NCI-H524 (cell line): Measurements from ENCODE around the gene CLSTN2.

ENCODE experiments used
- DNase-seq, 2 experiments: peaks; one replicate each; lab custom pipeline; 2025; lab: John Stamatoyannopoulos, UW

The CLSTN2 gene

GRCh38 chr3:140546649-140547048 lies 611.7 kb downstream of the CLSTN2 start:
- peak in 1 of 2 experiments; percentile 15 for DNase-seq

DNA sequence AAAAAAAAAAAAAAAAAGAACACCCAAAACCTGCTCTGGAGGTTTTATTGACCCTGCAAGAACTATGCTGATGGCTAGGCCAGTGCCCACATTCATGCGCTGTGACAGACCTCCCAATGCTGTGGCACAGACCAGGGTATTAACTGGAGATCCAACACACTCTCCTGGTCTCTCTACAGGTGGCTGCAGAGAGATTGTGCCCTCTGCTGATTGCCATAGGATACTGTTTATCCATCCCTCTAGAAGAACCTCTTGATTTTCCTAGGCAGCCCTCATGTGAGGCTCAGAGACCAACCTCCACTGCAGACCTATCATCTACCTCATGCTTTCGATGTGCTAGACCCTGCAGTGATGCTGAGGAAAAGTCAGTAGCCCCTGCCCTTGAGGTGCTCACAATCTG lies 617.4 kb downstream of the CLSTN2 start:
- peak in 1 of 2 experiments; percentile 21 for DNase-seq

GRCh38 chr3:140552898-140553297 lies 617.9 kb downstream of the CLSTN2 start:
- peak in 1 of 2 experiments; percentile 25 for DNase-seq

GRCh38 chr3:140553591-140553990 lies 618.6 kb downstream of the CLSTN2 start:
- DNase-seq, result no peak

GRCh38 chr3:140555666-140556065 lies 620.7 kb downstream of the CLSTN2 start:
- DNase-seq, result no peak

DNA sequence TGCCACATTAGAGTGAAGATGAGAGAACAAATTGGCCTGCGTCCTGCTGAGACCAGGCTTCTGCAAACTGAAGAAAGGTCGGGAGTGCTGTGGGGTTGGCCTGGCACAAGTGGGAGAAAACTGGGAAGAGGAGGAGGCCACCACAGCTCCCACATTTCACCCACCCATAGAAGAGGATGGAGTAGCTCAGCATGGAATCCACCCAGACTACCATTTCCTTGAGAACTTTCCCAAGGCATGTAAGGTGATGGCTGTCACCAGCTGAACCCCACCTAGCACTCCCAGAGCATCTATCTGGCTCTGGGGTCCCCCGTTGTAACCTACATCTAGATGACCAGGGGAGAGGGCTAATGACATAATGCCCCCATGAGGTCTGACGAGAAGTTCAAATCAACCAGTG lies 622.5 kb downstream of the CLSTN2 start:
- no peak for DNase-seq

GRCh38 chr3:140559546-140559945 lies 624.6 kb downstream of the CLSTN2 start:
- peak; percentile 98 to 99 for DNase-seq

DNA sequence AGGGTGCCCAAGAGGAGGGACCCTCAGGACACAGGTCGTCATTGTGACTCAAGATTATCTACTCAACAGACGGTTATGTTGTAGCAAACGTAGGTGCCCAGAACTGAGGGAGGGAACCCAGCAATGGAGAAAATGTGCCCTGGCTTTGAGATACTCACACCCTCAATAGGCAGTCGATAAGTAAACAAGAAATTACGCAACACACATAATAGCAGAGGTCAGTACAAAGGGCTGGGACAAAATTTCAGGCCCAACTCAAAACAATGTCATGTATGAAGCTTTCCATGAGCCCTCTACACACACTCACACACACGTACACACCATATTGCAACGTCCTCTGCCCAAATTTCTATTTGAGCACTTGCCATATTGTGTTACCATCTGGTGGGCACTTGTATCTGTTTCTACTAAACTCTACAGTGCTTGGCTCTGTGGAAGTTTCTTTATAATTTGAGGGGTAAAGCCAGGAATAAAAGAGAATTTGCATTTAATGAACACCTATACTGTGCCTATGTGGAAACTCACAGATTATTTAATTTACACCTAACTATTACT lies 628.3 kb downstream of the CLSTN2 start:
- DNase-seq, result peak; percentile 31 to 85

GRCh38 chr3:140568131-140568530 lies 633.1 kb downstream of the CLSTN2 start:
- DNase-seq, result no peak

DNA sequence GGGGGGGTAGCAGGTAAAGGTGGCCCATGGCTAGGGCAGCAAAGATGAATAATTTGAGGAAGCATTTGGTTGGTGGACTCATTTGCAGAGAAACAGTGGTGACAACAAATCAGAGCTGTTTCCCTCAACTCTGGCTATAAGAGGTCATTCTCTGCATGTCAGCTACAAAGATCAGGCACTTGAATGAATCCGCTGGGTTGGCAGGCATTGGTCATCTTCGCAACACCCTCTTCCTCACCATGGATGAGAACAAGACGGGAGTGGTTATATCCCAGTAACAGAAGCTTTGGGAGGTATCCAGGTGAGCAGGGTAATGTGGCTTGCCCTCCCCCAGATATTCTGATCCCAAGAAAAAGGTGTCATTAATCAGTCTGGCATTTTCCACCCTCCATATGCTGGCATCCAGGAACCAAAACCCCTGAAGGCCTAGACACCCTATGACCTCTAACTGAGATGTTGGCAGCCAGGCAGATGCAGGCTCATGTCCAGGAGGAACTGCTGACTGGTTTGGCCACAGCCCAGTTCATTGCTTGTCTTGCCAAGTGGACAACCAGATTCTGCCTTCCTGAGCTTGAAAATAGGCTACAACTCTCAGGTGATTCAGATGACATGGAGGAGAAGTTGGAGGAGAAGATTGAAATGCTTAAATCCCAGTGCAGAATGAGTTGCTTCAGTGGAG lies 634.0 kb downstream of the CLSTN2 start:
- no peak for DNase-seq

GRCh38 chr3:140570602-140571001 lies 635.6 kb downstream of the CLSTN2 start:
- no peak for DNase-seq

DNA sequence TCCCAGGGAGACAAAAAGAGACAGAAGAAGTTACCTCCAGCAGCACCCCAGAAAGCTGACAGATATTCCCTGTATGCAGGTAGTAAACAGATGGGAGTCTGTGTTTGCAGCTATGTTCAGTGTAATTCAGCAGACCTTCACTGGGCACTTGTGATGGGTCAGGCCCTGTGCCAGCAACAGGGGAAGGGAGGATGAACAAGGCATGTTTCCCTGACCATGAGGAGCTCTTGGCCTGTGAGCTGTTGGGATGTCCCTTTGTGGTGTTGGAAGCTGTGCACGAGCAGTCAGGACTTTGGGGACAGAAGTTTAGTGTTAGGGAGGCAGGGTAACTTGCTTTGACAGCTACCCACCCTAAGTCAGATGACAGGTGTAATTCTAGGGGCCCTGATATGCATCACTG lies 636.9 kb downstream of the CLSTN2 start:
- DNase-seq, result no peak

DNA sequence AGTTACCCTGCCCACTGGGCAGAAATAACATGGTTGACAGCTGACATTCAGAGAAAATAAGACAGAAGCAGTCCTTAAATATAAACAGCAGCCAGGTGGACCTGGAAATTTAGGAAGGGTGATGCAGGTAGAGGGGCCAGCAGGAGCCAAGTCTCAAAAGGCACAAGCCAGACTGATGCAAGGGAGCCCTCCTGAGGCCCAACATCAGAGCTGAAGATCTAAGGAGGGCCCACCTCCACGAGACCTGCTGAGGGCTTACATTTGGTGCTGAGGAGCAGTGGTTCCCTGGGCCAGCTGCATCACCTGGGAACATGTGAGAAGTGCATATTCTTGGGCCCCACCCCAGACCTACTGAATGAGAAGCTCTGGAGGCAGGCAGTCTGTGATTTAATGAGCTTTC lies 637.3 kb downstream of the CLSTN2 start:
- DNase-seq, result peak in 1 of 2 experiments; percentile 15

GRCh38 chr3:140573011-140573410 lies 638.0 kb downstream of the CLSTN2 start:
- DNase-seq, result no peak

DNA sequence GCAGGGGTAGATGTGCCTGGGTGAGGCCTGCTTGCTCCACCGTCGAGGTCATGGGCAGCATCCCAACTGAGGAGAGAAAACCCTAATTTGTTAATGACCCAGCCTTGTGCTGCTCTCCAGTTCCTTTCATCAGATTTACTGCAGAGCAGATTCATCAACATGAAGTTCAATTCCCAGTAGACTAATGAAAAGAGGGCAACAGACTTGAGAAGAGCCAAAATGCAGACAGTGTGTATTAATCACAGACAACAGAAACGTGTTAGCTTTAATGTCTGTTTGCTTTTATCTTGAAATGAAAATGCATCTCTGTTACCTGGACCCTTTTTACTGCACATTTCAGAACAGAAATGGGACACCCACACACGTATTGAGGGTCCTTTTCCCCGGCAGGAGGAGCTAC lies 639.4 kb downstream of the CLSTN2 start:
- DNase-seq, result no peak

- no peak for DNase-seq
Measured at GRCh38 chr3:140576449-140576848, 641.5 kb downstream of the CLSTN2 start.

DNA sequence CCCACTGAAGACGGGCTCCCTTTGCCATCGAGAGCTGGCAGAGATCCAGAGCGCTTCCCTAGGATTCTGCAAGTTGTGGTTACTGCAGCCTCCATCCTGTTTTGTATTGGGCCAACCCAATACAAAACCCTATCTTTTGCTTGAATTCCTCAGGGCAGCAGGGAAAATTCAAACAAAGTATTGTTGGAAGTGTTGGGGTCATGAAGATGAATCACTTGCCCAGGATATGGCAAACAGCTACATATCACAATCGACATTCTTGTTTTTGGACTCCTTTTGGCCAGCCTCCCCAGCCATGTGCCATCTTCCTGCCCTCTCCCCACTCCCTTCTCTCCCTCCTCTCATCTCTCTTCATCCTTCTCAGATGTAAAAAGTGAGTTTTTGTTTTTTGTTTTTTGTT lies 642.9 kb downstream of the CLSTN2 start:
- no peak for DNase-seq

DNA sequence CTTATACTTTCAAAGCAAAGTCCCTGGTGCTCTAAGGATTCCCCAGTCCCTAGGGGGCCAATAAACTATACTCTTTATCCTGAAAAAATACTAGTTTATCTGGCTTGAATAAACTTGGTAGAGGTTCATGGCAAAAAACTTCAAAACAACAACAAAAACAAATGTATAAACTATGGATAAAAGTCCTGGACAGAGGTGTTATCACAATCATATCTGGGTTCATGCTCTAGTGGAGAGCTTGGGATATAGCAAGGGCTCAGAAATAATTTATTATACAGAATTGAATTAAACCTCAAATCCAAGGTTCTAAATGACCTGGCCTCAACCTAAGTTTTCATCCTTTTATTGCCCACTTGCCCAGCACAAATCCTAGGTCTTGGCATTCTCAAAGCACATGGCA lies 644.3 kb downstream of the CLSTN2 start:
- no peak for DNase-seq

GRCh38 chr3:140580746-140581145 lies 645.8 kb downstream of the CLSTN2 start:
- DNase-seq, result no peak

- DNase-seq, result no peak
Measured at GRCh38 chr3:140584549-140584948, 649.6 kb downstream of the CLSTN2 start.

DNA sequence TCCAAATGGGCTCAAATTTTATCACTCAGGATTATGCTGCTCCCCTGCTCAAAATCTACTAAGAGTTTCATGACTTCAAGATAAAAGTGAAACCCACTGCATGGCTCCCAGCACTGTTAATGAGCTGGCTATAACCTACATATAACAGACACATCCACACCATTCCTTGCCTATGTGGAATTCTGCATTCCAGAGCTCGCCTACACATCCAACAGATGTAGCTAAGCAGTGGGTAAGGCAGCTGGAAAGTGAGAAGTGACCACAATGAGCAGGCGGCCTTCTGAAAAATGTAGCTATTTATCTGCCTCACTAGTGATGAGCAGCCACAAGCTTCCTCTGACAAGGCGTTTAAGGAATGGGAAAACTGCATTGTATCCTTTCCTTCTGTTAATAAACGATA lies 650.8 kb downstream of the CLSTN2 start:
- DNase-seq, result no peak

DNA sequence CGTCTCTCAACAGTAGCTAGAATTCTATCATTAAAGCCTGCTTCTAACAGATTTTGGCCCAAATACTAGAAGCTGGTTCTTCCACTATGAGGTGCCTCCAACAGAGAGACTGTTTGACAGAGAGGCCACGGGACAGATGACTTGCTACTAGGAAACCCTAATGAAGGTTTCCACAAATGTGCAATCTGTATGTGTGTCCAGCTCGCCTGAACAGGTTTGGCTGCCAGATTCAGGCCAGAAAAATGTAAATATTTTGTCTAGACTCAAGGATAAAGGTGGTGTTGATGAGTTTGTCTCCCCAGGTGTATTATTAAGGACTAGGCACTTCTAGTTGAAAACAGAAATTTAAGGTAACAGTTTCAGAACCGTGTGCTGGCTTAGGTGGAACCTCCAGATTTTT lies 651.3 kb downstream of the CLSTN2 start:
- DNase-seq, result no peak

DNA sequence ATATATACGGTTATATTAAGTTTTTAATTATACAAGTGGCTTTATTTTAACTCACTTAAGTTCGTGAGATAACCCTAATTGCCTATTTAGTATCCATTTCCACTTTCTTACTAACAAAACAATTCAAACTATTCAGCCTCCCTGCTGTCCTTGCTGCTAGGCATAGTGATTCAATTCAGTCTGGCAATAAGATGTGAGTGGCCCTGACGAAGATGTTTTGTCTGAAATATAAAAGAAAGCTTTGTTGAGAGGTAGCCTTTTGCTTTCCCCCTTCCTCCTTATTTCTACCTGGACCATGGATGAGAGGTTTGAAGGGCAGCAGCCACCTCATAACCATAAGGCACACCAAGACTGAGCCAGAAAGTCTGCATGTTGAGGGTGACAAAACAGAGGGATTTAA lies 653.6 kb downstream of the CLSTN2 start:
- no peak for DNase-seq

- DNase-seq, result no peak
Measured at GRCh38 chr3:140593766-140594165, 658.8 kb downstream of the CLSTN2 start.
